Measurements from ENCODE around the gene CERS4.

GRCh38 chr19:8306235-8307054 is 97.3 kb downstream of the CERS4 start:
- TF ChIP-seq, protein P1, sequence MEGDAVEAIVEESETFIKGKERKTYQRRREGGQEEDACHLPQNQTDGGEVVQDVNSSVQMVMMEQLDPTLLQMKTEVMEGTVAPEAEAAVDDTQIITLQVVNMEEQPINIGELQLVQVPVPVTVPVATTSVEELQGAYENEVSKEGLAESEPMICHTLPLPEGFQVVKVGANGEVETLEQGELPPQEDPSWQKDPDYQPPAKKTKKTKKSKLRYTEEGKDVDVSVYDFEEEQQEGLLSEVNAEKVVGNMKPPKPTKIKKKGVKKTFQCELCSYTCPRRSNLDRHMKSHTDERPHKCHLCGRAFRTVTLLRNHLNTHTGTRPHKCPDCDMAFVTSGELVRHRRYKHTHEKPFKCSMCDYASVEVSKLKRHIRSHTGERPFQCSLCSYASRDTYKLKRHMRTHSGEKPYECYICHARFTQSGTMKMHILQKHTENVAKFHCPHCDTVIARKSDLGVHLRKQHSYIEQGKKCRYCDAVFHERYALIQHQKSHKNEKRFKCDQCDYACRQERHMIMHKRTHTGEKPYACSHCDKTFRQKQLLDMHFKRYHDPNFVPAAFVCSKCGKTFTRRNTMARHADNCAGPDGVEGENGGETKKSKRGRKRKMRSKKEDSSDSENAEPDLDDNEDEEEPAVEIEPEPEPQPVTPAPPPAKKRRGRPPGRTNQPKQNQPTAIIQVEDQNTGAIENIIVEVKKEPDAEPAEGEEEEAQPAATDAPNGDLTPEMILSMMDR (IDR thresholded peaks at IDR 0.05; ENCODE audit: borderline replicate concordance, extremely low read depth, low read length, poor library complexity, severe bottlenecking), result no peak
- no peak for TF ChIP-seq EZH2 (IDR thresholded peaks at IDR 0.05; ENCODE audit: borderline replicate concordance, low read depth, low read length, severe bottlenecking)

Data from DND-41 (cell line).